ENCODE results near the gene AFTPH.

DNA sequence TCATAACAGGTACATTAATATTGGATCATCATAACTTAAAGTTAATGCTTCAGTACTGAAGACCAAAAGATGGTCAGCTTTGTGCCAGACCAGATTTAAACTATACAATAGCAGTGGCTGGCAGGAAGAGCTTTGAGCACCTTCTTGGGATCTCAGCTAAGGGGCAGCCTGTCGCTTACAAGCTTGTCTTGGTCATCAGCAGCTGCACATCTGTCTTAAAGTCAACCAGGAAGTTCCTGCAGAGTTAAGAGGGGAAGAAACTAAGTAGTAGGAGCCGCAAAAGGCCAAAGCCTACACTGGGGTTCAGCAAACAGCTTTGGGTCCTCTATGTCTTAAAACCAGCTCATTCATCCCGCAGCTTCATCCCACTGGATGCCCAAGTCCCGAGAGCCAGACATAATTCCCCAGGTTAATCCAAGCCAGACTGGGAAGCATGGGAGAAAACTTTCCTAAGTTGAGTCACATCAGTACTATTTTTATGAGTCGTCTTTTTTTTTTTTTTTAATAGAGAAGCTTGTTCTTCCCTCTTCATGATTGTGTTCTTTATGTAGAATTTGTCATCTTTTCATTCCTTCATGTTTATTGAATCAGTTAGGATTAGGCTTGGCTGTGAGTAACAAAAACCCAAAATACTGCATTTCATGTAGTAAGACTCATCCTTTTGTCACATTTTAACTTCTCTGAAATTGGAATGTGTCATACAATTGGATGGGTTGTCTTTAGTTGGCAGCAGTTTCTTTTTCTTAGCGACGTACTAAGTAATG, 70.3 kb downstream of the AFTPH start:
- no peak for TF ChIP-seq POLR2A (IDR thresholded peaks at IDR 0.05)
- TF ChIP-seq, protein P1, sequence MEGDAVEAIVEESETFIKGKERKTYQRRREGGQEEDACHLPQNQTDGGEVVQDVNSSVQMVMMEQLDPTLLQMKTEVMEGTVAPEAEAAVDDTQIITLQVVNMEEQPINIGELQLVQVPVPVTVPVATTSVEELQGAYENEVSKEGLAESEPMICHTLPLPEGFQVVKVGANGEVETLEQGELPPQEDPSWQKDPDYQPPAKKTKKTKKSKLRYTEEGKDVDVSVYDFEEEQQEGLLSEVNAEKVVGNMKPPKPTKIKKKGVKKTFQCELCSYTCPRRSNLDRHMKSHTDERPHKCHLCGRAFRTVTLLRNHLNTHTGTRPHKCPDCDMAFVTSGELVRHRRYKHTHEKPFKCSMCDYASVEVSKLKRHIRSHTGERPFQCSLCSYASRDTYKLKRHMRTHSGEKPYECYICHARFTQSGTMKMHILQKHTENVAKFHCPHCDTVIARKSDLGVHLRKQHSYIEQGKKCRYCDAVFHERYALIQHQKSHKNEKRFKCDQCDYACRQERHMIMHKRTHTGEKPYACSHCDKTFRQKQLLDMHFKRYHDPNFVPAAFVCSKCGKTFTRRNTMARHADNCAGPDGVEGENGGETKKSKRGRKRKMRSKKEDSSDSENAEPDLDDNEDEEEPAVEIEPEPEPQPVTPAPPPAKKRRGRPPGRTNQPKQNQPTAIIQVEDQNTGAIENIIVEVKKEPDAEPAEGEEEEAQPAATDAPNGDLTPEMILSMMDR (IDR thresholded peaks at IDR 0.05): no peak

Data from right lobe of liver (tissue), 4 donors.